Keratinocyte (primary cell): ENCODE measurements around the gene ZEB2. TPM values are rescaled to one million over a fixed set of nuclear protein-coding genes. Genes with fewer than 3 reads are reported as not detected.

Experiments
- DNase-seq: peaks from one replicate; pipeline ENCODE4 v3.0.0-alpha.2; 2011; ENCODE audit warnings: low read depth, missing footprints, low spot score
- FAIRE-seq: peaks from 2 replicates; lab custom pipeline; 2011; peaks lifted over from hg19 to GRCh38; lab: Jason Lieb, UNC
- H2AFZ ChIP-seq: 2 replicates; pipeline ENCODE4 v1.6.0; 2012; ENCODE audit warnings: low read length, control low read depth, inconsistent platforms; ENCODE audit not compliant: control insufficient read depth
- H3K27ac ChIP-seq: 2 replicates; pipeline ENCODE4 v1.5.1; 2011; ENCODE audit warnings: low read length; ENCODE audit not compliant: control insufficient read depth, insufficient read depth
- H3K27me3 ChIP-seq: 3 replicates; pipeline ENCODE4 v1.6.0; 2011; ENCODE audit warnings: low read length; ENCODE audit not compliant: control insufficient read depth, insufficient read depth; ENCODE audit errors: extremely low read depth
- H3K36me3 ChIP-seq, 2 experiments: 2 replicates in 1 of 2; 3 replicates in 1 of 2; pipeline ENCODE4 v1.5.1; 2011; ENCODE audit warnings: low read length in 2 of 2, mild to moderate bottlenecking in 1 of 2; ENCODE audit not compliant: control insufficient read depth in 2 of 2, insufficient read depth in 2 of 2; ENCODE audit errors: extremely low read depth in 1 of 2
- H3K4me1 ChIP-seq: 3 replicates; pipeline ENCODE4 v1.5.1; 2011; ENCODE audit warnings: low read length; ENCODE audit not compliant: control insufficient read depth, insufficient read depth; ENCODE audit errors: extremely low read depth
- H3K4me2 ChIP-seq: 3 replicates; pipeline ENCODE4 v1.6.0; 2011; ENCODE audit warnings: low read depth, low read length; ENCODE audit not compliant: control insufficient read depth, insufficient read depth; ENCODE audit errors: extremely low read depth
- H3K4me3 ChIP-seq, 3 experiments: fragments of 200-600 bp in 1 of 3; sonication (generic) in 1 of 3; 2 replicates in 2 of 3; 3 replicates in 1 of 3; pipeline ENCODE4 v1.5.1; 2011 to 2016; ENCODE audit warnings: low read length in 3 of 3, mild to moderate bottlenecking in 3 of 3, control low read depth in 2 of 3, inconsistent platforms in 1 of 3, low read depth in 1 of 3, mixed read lengths in 1 of 3, mixed run types in 1 of 3, moderate library complexity in 1 of 3; ENCODE audit not compliant: control insufficient read depth in 2 of 3, insufficient read depth in 2 of 3; ENCODE audit errors: extremely low read depth in 1 of 3
- H3K79me2 ChIP-seq: 2 replicates; pipeline ENCODE4 v1.6.0; 2012; ENCODE audit warnings: low read length; ENCODE audit not compliant: control insufficient read depth, insufficient read depth
- H3K9ac ChIP-seq: 3 replicates; pipeline ENCODE4 v1.6.0; 2011; ENCODE audit warnings: low read length; ENCODE audit not compliant: control insufficient read depth, insufficient read depth; ENCODE audit errors: extremely low read depth
- H3K9me1 ChIP-seq: 3 replicates; pipeline ENCODE4 v1.6.0; 2011; ENCODE audit warnings: low read length; ENCODE audit not compliant: control insufficient read depth, insufficient read depth; ENCODE audit errors: extremely low read depth
- H3K9me3 ChIP-seq: 2 replicates; pipeline ENCODE4 v1.5.1; 2012; ENCODE audit warnings: low read depth, low read length; ENCODE audit not compliant: control insufficient read depth
- H4K20me1 ChIP-seq: 3 replicates; pipeline ENCODE4 v1.6.0; 2011; ENCODE audit warnings: low read length; ENCODE audit not compliant: control insufficient read depth, insufficient read depth; ENCODE audit errors: extremely low read depth
- EZH2 ChIP-seq: IDR thresholded peaks from one replicate; pipeline ENCODE4 v1.6.1; 2012; ENCODE audit warnings: inconsistent platforms, mild to moderate bottlenecking, low read length, moderate library complexity
- dilution Hi-C: fragments of 300-500 bp; cut with MboI; formaldehyde crosslinking; loops from one replicate; pipeline ENCODE4 v1.7.0; 2020; ENCODE audit warnings: low sequenced_read_pairs; ENCODE audit not compliant: extremely low pct_ligation_motif_present
- polyA plus RNA-seq, 5 experiments: library from polyadenylated mRNA; depleted of rRNA in 3 of 5; stranded (reverse) in 3 of 5; stranded (forward) in 1 of 5; unstranded in 1 of 5; fragments of >200 nt; gene quantifications; 1 replicate in 1 of 5; 2 replicates in 3 of 5; 3 replicates in 1 of 5; pipeline versions ENCODE4 v1.2.1 to v1.2.3, GENCODE V29; 2011 to 2012; ENCODE audit warnings: missing spikeins in 2 of 5, low read depth in 1 of 5, low replicate concordance in 1 of 5
- TF ChIP-seq, protein P1 (sequence below), 3 experiments: IDR thresholded peaks in 1 of 3; conservative IDR thresholded peaks in 1 of 3; optimal IDR thresholded peaks in 1 of 3; 2 replicates in 2 of 3; 3 replicates in 1 of 3; pipeline versions ENCODE3 to v1.5.1; 2011; ENCODE audit warnings: low read length in 3 of 3, mild to moderate bottlenecking in 3 of 3, moderate library complexity in 2 of 3, control low read depth in 1 of 3, inconsistent platforms in 1 of 3; ENCODE audit not compliant: insufficient read depth in 2 of 3; ENCODE audit errors: extremely low read depth in 1 of 3

The ZEB2 gene
- polyA plus RNA-seq, 1 donor (not counting 4 experiments of a cell fraction or from before 2014, with no cell fraction given), result 0.12 TPM

GRCh38 chr2:144477281-144477956 lies 42.5 kb downstream of the ZEB2 start:
- Histone ChIP-seq H3K79me2 (no peaks in the 10 kb centered on the region), H3K4me1 (no peaks in the 10 kb centered on the region), H3K9me3 (no peaks in the 10 kb centered on the region), H3K27me3 (no peaks in the 10 kb centered on the region), H3K9ac (no peak overlapping the region), H3K9me1 (no peaks in the 10 kb centered on the region), H3K4me2 (no peak overlapping the region), H2AFZ (no peak overlapping the region), H3K36me3 (no peaks in the 10 kb centered on the region), H4K20me1 (no peaks in the 10 kb centered on the region), H3K4me3 (no peak overlapping the region), H3K27ac (no peak overlapping the region)
- TF ChIP-seq, protein P1, sequence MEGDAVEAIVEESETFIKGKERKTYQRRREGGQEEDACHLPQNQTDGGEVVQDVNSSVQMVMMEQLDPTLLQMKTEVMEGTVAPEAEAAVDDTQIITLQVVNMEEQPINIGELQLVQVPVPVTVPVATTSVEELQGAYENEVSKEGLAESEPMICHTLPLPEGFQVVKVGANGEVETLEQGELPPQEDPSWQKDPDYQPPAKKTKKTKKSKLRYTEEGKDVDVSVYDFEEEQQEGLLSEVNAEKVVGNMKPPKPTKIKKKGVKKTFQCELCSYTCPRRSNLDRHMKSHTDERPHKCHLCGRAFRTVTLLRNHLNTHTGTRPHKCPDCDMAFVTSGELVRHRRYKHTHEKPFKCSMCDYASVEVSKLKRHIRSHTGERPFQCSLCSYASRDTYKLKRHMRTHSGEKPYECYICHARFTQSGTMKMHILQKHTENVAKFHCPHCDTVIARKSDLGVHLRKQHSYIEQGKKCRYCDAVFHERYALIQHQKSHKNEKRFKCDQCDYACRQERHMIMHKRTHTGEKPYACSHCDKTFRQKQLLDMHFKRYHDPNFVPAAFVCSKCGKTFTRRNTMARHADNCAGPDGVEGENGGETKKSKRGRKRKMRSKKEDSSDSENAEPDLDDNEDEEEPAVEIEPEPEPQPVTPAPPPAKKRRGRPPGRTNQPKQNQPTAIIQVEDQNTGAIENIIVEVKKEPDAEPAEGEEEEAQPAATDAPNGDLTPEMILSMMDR (optimal IDR thresholded peaks at IDR 0.05 in 1 of 3, IDR thresholded peaks at IDR 0.05 in 1 of 3, conservative IDR thresholded peaks at IDR 0.05 in 1 of 3; ENCODE audit: extremely low read depth in 1 of 3, insufficient read depth in 2 of 3, low read length in 3 of 3), result no peak
- TF ChIP-seq EZH2, result no peak
- dilution Hi-C loops, result no loop called here
- FAIRE-seq, result no peak
- no peak for DNase-seq

GRCh38 chr2:144476682-144477081 lies 43.2 kb downstream of the ZEB2 start:
- H3K9me3 ChIP-seq, result no peaks in the 10 kb centered on the region

More at GRCh38 chr2:144476682-144477081, 43.2 kb downstream of the ZEB2 start:
- dilution Hi-C loops, result no loop called here
- H3K27me3 ChIP-seq, result no peaks in the 10 kb centered on the region
- TF ChIP-seq EZH2, result no peak
- TF ChIP-seq, protein P1 (optimal IDR thresholded peaks at IDR 0.05 in 1 of 3, IDR thresholded peaks at IDR 0.05 in 1 of 3, conservative IDR thresholded peaks at IDR 0.05 in 1 of 3; ENCODE audit: extremely low read depth in 1 of 3, insufficient read depth in 2 of 3, low read length in 3 of 3), result no peak
- FAIRE-seq, result no peak
- H3K4me2 ChIP-seq, result no peak overlapping the region
- H3K9me1 ChIP-seq, result no peaks in the 10 kb centered on the region
- H3K4me3 ChIP-seq, result no peak overlapping the region
- H3K36me3 ChIP-seq, result no peaks in the 10 kb centered on the region
- H3K4me1 ChIP-seq, result no peaks in the 10 kb centered on the region
- H2AFZ ChIP-seq, result no peak overlapping the region
- H3K9ac ChIP-seq, result no peak overlapping the region
- H4K20me1 ChIP-seq, result no peaks in the 10 kb centered on the region
- DNase-seq, result no peak
- no peaks in the 10 kb centered on the region for H3K79me2 ChIP-seq
- H3K27ac ChIP-seq, result no peak overlapping the region
